GM21515 (cell line): Measurements from ENCODE around the gene BIRC6.
"Not testable (repeated sequence)": the region's sequence is repeated elsewhere in the genome, so short reads cannot be mapped to it uniquely, and the experiment has no call there.

ENCODE experiments used
- ATAC-seq: cut with Tn5 transposase; IDR thresholded peaks from one replicate; pipeline ENCODE4 v1.9.1; 2021; ENCODE audit not compliant: unreplicated experiment

BIRC6 gene

DNA sequence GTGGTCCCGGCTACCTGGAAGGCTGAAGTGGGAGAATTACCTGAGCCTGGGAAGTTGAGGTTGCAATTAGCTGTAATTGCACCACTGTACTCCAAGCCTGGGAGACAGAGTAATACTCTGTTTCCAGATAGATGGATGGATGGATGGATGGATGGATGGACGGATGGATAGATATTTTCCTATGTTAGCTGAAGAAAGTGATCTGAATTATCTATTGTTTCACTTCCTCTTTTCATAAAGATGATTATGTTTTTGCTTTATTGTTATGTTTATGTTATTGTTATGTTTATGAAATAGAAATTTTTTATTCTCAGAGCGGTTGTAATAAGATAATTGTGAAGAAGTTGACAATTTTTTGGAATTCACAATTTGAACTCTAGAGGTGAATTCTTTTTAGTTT lies 237.8 kb downstream of the BIRC6 start:
- ATAC-seq: no peak

DNA sequence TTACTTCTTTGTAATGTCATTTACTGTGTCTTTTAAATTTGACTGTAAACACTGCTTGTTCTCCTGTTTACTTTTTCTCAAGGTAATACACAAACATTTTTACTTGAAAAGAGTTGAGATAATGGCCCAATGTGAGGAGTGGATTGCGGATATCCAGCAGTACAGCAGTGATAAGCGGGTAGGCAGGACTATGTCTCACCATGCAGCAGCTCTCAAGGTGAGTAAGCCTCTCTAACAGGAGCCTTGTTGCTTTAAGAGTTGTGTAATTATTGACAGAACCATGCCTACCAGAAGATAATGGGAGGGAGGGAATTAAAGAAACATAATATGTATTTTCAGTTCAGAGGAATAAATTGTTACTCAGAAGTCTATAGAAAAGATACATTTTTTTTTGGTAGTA lies 254.5 kb downstream of the BIRC6 start:
- ATAC-seq: no peak

DNA sequence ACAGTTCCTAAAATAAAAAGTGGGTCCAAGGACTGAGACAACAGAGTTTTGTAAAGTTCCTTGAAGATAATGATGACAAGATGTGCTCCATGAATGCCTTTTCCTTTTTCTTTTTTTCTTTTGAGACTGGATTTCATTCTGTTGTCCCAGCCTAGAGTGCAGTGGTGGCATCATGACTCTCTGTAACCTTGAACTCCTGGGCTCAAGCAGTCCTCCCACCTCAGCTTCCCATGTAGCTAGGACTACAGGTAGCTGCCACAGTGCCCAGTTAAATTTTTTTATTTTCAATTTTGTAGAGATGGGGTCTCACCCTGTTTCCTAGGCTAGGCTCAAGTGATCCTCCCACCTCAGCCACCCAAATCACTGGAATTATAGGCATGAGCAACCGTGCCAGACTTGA lies 254.9 kb downstream of the BIRC6 start:
- no peak for ATAC-seq

DNA sequence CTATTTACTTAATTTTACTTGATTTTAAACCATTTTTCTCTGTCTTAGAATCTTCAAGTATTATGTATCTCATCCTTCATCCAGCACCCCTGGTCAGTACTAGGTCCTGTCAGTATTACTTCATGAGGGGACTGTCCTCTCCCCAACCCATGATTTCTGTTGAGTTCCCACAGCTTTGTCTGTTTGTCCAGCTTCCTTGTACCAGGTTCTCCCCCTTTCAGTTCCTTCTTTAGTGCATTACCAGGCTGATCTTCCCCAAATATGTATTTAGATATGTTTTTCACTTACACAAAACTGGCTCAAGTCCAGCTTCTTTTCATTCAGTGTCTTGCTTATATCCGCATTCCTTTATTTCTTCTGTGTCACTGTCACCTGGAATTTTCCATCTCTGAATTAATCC lies 257.3 kb downstream of the BIRC6 start:
- no peak for ATAC-seq

DNA sequence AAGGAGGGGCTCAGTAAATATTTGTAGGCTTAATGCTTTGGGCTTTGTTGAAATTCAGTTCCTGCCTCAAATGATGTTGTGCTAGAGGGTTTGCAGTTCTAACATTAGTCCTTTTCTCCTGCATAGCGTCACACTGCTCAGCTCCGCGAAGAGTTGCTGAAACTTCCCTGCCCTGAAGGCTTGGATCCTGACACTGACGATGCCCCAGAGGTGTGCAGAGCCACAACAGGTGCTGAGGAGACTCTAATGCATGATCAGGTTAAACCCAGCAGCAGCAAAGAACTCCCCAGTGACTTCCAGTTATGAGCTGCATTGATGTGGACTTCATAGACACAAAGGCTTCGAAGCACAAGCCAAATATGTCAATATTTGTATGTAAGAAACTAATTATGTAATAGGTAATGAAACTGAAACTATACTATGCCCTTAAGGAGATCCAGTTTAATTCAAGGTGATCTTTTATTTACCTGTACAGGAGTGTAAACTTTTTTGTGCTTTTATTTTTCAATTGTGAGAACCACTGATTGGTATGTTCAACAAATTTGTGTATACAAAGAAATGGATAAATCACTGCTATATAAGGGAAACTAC lies 260.9 kb downstream of the BIRC6 start:
- no peak for ATAC-seq

DNA sequence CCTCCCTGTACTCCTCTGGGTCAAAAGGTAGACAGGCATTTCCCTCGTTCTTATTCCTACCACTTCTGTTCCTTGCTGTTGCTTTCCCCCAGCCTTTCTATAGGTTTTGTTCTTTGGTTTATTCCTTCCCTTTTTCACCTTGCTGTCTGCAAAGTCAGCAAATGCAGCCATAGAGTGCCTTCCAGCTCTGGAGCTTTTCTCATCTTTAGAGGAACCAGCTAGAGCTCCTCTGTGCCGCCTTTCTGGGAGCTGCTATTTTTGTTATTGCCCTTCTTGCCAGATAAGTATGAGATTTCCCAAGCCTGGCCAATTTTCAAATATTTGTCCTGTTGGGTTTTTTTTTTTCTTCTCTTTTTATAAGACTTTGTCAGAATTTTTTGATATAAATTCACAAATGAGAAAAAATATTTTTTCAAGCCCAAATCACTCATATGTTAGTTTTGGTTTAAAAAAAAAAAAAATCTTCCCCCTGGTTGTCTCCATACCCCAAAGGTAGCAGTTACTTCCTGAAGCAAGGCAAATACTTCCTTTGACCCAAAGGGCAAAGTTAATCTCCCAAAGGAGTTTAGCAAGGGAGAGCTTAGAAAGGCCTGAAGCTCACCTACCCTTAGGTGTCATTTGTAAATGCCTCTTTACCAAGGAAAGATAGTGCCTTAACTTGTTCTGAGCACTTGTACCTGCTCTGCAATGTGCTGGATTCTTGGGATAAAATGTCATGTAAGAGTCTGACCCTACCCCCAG lies 265.9 kb downstream of the BIRC6 start:
- no peak for ATAC-seq

DNA sequence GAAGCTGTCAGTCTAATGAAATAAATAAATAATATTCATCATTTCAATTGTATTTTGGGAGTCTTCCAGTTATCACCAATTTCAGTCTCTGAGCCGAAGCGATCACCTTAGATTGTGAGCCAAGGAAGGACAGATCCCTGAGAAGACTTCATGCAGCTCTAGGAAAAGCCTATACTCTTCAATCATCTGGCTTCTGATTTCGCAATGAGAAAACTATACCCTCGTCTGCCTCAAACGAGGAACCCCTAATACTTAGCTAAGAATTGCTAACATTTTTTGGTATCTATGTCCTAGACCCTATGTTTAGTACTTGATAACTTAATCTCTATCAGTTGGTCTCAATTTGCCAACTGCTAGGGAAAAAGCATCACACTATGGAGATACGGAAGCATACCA lies 266.5 kb downstream of the BIRC6 start:
- no peak for ATAC-seq

DNA sequence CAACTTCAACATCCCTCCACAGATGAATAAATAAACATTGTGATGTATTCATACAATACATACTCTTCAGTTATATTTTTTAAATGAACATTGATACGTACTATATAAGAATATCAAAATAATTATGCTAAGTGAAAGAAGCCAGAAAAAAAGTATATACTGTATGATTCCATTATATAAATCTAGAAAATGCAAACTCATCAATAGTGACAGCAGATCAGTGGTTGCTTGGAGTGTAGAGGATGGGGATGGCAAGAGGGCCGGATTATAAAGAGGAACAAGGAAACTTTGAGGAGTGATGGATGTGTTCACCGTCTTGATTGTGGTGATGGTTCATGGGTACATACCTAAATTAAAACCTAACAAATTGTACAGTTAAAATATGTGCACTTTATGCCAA lies 268.0 kb downstream of the BIRC6 start:
- ATAC-seq: no peak

DNA sequence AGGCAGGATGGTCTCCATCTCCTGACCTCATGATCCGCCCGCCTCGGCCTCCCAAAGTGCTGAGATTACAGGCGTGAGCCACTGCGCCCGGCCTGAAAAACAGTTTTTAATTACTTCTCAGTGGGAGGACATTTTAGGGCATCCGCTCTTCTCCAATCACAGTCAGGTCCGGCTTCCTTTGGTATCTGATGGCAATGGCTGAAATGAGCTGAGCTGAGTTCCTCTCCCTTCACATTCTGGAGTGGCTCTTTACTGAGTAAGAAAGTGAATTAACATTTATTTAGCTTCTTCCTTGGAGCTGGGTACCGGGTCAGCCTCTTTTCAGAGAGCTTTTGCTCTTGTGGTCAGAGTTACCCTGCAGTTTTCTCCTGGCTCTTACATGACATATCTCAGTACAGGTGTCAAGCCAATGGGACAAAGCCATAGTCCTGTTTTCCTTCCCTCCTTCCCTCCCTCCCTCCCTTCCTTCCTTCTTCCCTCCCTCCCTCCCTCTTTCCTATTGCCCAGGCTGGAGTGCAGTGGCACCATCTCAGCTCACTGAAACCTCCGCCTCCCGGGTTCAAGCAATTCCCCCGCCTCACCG lies 269.9 kb downstream of the BIRC6 start:
- no peak for ATAC-seq

DNA sequence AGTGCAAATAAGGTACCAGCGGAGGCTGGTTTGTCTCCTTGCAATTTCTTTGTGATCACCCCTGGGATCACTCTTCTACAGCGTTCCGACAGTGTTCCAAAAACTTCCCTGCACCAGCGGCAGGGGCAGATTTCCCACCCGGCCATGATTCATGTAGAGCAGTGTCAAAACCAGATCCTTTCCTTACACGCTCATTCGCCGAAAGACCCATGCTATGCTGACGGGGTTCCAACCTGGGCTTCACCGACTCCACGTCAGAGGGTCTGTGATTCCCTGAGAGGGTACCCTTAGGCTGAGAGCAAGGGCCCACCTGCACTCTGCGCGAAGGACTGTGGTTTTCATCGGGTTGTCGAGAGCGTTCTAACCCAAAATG lies 270.6 kb downstream of the BIRC6 start:
- ATAC-seq: peak; percentile 30

DNA sequence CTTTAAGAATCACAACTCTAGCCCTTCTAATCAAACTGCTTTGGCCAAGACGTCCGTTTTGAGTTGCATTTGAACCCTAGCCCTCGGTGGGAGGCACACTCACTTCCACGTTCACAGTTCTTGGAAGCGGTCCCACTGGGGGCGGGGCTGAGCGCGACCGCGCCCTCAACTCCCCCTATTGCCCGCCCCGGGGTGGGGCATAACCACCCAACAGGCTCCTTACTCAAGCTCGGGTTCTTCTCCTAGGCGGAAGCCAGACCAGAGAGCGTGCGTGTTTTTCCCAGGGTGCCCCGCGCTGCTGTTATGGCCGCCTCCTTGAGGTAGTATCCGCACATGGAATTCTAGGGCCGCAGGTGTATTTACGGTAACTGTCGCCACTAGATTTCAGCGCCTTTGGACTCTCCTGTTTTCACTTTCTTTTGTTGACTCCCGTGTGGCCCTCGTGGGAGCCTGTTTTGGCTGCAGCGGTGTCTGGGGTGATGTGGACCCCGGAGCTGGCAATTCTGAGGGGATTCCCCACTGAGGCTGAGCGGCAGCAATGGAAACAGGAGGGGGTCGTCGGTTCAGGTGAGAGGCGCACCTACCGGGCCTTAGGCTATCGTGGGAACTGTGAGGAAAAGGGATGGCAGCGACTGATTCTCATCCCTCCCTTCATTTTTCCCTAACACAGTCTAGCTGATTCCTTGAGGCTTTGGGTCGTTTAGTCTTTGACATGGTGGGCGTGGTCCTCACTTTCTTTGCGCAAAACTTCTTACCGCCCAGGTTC lies 271.2 kb downstream of the BIRC6 start, which contains the start of gene TTC27:
TTC27 (plus strand) TSS at position 237 of the 766 bp plus-strand sequence; CDS start at position 480, 243 bp downstream.
- peak; percentile 100 for ATAC-seq

DNA sequence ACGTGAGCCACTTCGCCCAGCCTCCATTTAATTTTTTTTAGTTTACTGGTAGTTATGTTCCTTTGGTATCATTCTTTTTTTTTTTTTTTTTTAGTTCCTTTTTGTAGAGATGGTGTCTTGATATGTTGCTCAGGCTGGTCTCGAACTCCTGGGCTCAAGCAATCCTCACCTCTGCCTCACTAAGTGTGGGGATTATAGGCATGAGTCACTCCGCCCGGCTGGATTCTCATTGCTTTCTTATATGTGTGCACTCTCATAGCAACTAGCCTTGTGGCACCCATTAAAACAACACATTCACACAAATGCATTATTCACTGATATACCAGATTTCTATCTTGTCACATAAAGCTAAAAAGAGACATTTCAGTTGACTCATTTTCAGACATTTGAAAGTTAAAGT lies 275.3 kb downstream of the BIRC6 start:
- no peak for ATAC-seq

DNA sequence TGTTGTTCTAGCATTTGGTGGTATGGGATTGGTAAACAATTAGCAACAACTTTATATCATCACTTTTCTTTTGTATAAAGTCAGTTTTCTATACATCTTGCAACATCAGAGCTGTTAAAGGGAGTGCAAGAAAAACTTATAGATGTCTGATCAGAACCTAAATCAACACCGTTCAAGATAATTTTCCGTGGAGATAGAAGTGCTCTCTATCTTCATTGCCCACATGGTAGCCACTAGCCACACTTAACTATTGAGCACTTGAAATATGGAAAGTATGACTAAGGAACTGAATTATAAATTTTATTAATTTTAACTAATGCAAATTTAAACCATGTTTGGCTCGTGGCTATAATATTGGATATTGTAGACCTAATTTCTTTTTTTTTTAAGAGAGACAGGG lies 276.2 kb downstream of the BIRC6 start:
- ATAC-seq: no peak

DNA sequence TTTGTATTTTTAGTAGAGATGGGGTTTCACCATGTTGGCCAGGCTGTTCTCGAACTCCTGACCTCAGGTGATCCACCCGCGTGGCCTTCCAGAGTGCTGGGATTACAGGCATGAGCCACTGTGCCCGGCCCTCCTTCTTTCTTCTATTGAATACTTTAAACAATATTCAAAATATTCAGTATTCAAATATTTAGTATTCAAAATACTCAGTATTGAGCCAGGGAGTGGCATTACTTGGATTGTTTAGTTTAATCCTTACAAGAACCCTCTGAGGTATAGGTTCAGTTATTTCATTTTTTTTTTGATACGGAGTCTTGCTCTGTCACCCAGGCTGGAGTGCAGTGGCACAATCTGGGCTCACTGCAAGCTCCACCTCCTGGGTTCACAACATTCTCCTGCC lies 281.7 kb downstream of the BIRC6 start:
- not testable (repeated sequence) for ATAC-seq

DNA sequence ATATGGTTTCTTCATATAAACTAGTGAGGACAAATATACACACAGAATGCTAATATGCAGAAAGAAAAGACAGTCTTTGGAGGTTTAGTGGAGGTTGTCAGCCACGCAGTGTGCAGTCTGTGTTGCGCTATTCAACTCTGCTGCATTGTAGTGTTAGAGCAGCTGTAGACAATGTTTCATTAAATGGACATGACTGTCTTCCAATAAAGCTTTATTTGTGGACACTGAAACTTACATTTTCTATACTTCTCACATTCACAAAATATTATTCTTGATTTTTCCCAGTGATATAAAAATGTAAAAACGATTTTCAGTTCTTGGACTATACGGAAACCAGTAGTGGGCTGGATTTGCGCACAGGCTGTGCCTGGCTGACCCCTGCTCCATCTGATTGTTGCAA lies 284.4 kb downstream of the BIRC6 start:
- ATAC-seq: no peak

DNA sequence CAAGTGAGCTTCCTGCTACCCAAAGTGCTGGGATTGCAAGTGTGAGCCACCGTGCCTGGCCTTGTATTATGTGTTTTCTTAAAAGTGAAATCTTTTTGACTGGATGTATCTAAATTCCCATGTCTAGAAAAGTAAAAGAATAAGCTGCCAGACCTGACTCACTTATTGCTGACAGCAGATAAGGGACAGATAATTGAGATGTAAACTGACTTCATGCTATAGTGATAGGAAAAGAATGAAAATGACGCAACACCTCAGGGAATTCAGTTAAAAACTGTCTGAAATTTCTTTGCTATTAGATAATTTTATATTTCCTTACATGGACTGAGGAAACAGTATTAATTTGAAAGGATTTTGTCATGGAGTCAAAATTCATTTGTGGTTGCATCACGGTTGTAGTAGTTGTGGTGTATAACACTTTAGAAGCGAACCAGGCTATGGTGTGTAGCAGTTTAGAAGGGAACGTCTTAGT lies 290.4 kb downstream of the BIRC6 start:
- ATAC-seq: no peak

DNA sequence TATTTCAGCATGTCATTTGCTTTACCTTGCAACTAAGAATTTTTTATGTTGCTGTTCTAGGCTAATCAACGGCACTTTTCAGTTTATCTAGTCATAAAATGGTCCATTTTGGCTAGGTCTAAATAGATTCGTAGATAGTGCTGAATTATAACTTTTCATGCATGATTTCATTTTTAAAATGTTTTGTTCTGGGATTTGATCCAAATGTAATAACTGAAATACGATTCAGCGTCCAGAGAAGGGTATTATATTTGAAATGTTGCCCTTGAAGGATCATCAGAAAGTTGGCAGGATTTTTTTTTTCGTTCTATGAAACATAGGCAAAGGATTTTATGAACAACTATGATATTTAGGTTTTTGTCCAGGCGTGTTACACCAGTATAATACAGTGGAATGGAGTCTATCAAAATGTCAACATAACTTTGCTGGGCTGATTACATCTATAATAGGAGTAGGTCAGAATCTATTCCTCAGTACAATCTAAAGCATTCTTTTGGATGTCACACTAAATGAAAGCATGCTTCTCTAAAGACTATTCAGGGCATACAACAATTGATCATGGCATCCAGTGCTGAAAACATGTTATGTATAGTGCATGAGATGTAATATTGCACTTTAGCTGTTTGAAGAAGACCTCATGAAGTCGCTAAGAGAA lies 295.9 kb downstream of the BIRC6 start:
- ATAC-seq: no peak

DNA sequence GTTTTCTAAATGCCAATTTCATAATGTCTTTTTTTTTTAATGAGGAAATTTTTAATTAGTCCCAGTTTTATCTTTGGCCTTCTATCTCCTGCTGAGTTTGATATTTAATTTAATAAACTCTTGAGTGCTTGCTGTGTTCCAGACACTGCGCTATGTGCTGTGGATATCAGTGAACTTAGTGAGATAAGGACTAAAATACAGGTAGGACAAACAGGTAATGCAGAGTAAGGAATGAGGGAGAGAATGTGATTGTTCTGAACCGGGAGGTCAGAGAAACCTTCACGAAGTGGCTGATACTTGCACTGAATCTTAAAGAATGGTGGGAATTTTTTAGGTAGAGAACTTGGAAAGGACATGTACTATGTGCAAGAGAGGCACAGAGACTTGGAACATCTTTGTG lies 299.2 kb downstream of the BIRC6 start:
- ATAC-seq: no peak

DNA sequence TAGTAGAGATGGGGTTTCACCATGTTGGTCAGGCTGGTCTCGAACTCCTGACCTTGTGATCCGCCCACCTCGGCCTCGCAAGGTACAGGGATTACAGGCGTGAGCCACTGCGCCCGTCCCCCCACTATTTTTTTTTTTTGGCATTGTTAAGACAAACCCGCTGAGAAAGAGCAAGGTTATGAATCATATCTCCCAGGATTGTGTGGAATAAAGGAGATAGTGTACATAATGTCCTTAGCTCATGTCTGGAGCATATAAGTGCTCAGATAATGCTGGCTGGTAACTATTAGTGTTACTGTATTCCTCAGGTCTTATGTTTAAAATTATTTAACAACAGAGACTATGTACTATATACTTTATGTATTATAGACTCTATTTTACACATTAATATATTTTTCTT lies 307.0 kb downstream of the BIRC6 start:
- no peak for ATAC-seq

DNA sequence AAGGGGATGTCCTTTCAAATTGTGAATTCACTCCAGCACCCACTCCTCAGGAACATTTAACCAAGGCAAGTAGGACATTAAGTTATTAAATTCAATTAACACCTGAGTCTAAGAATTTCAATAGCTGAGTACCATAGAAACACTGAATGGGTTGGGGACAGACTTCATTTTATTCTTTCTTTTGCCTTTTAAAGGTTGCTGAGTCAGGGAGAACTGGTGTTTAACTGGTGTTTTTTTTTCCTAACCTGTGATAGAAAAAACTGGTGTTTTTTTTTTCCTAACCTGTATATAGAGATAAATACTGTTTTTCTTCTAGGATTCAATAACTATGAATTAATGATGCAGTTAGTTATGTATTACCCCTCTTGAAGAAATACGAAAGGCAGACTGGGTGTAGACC lies 309.9 kb downstream of the BIRC6 start:
- ATAC-seq: no peak

DNA sequence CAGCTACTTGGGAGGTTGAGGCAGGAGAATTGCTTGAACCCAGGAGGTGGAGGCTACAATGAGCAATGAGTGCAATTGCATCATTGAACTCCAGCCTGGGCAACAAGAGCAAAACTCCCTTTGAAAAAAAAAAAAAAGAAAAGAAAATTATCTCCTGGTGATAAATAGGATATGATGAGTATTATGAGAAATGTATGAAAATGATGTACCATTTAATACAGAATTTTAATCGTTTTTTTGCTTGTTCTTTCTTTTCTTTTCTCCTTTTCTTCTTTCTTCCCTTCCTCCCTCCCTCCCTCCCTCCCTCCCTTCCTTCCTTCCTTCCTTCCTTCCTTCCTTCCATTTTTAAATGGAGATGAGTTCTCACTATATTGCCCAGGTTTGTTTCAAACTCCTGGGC lies 311.4 kb downstream of the BIRC6 start:
- ATAC-seq: no peak
